ENCODE data around the gene FLOT1. TPM values are rescaled to one million over a fixed set of nuclear protein-coding genes. Genes with fewer than 3 reads are reported as not detected.

Gene FLOT1
- total and polyA plus RNA-seq, 2 of the 4 experiments (the other 2 are of a cell fraction), result 96.2 to 162 TPM

DNA sequence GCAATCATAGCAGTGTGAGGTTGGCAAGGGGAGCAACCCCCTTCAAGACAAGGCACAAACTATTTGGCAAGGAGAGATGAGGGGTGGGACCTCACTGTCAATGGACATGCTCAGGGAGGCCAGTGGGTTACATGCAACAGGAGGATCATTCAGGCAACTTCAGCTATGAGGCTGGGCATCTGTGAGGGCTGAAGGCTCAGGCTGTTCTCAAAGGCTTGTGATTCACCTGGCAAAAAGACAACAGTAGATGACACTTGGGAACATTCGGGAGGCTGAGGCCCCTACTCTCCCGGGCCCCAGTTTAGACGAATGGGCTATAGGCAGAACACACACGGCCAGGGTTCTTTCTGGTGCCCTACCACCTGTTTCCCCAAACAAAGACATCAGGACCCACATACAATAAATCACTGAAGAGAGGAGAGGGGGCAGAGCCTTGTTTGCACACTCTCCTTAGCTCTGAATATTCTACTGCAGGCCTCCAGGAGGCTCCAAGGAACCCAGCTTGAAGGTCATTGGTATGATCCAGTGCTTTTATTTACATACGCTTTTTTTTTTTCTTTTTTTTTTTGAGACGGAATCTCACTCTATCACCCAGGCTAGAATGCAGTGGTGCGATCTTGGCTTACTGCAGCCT lies 14.4 kb downstream of the FLOT1 start:
- intact Hi-C loops (cut with micrococcal nuclease), result loop anchor here (1.0 kb wide), 2 partner anchors 149 to 359 kb away; no protein-coding TSS in a partner anchor
- peaks cover 6% of the 10 kb centered on the region; the same call in 1 of the 2 replicates for H3K9me1 ChIP-seq (ENCODE audit: insufficient read depth, low read length)
- in situ Hi-C loops (cut with MboI; ENCODE audit: low sequenced_read_pairs), result no loop called here
- ATAC-seq (ENCODE audit: low read depth), result peak; percentile 33
- 0 out of 4 replicates have a peak overlapping the region, but pooled peaks of 1 of the 2 experiments have one; percentile 30 for H4K8ac ChIP-seq (ENCODE audit: low read depth in 2 of 2, low read length in 2 of 2)
- H2AFZ ChIP-seq (replicated peaks; ENCODE audit: low read length, poor library complexity), result no peak overlapping the region
- H3K79me1 ChIP-seq (ENCODE audit: low read depth in 1 of 2, low read length in 2 of 2), result peaks cover 34 to 57% of the 10 kb centered on the region in 2 experiments
- H3K36me3 ChIP-seq (ENCODE audit: control insufficient read depth, insufficient read depth, low read length), result peaks cover 59% of the 10 kb centered on the region
- H4K91ac ChIP-seq (ENCODE audit: insufficient read depth, low read depth, low read length), result no peak overlapping the region; the same call in 1 of the 2 replicates
- dilution Hi-C loops (cut with HindIII; ENCODE audit: low sequenced_read_pairs, unreplicated experiment), result no loop called here
- TF ChIP-seq RAD21 (IDR thresholded peaks at IDR 0.05; ENCODE audit: low read length) (peak; percentile 45), SMC3 (IDR thresholded peaks at IDR 0.05; ENCODE audit: low read depth, low read length) (peak; percentile 50; the same call in 1 of the 2 replicates), MAZ (IDR thresholded peaks at IDR 0.05; ENCODE audit: borderline replicate concordance, low read depth, low read length) (no peak)
- TF ChIP-seq, protein P1, sequence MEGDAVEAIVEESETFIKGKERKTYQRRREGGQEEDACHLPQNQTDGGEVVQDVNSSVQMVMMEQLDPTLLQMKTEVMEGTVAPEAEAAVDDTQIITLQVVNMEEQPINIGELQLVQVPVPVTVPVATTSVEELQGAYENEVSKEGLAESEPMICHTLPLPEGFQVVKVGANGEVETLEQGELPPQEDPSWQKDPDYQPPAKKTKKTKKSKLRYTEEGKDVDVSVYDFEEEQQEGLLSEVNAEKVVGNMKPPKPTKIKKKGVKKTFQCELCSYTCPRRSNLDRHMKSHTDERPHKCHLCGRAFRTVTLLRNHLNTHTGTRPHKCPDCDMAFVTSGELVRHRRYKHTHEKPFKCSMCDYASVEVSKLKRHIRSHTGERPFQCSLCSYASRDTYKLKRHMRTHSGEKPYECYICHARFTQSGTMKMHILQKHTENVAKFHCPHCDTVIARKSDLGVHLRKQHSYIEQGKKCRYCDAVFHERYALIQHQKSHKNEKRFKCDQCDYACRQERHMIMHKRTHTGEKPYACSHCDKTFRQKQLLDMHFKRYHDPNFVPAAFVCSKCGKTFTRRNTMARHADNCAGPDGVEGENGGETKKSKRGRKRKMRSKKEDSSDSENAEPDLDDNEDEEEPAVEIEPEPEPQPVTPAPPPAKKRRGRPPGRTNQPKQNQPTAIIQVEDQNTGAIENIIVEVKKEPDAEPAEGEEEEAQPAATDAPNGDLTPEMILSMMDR (conservative IDR thresholded peaks at IDR 0.05; ENCODE audit: low read depth, low read length), result peak; percentile 50
- H2BK120ac ChIP-seq (ENCODE audit: low read depth, low read length), result no peak overlapping the region
- no peak overlapping the region for H3K56ac ChIP-seq (ENCODE audit: extremely low read depth, insufficient read depth, low read length)
- no CpG with 5 or more reads among the region's 7 CpGs for WGBS, 2 experiments (ENCODE audit: extremely low coverage in 2 of 2, insufficient read length in 1 of 2)
- peak overlapping the region; percentile 15 for H2BK5ac ChIP-seq (ENCODE audit: low read depth, low read length, poor library complexity, severe bottlenecking)
- peaks cover 45% of the 10 kb centered on the region for H4K20me1 ChIP-seq (ENCODE audit: insufficient read depth, low read length)
- H3K23ac ChIP-seq (ENCODE audit: low read depth, low read length), result peak overlapping the region; percentile 25; the same call in 1 of the 2 replicates
- H3K4me2 ChIP-seq (ENCODE audit: low read depth, low read length), result no peak overlapping the region
- H3K4ac ChIP-seq (ENCODE audit: low read depth, low read length), result no peak overlapping the region
- no peak overlapping the region for H4K5ac ChIP-seq (ENCODE audit: low read depth, low read length)
- no peak overlapping the region for H2BK15ac ChIP-seq (ENCODE audit: low read depth, low read length)
- H2AK5ac ChIP-seq (ENCODE audit: low read depth, low read length), result peak overlapping the region; percentile 36; the same call in 1 of the 2 replicates
- no peaks in the 10 kb centered on the region for H3K9me3 ChIP-seq (ENCODE audit: control insufficient read depth, insufficient read depth, low read length)
- peak overlapping the region; percentile 2; the same call in 1 of the 2 replicates for H3K27ac ChIP-seq (ENCODE audit: insufficient read depth, low read length)
- ChIA-PET POLR2A (ENCODE audit: unreplicated experiment) (interaction anchor here (0.6 to 0.7 kb wide), 2 partner anchors 24 to 31 kb away, joined by 3 to 4 read pairs; no protein-coding TSS in a partner anchor), CTCF (interaction anchor here (0.6 to 0.7 kb wide), 3 partner anchors 9 to 54 kb away, joined by 3 to 5 read pairs (median 3); no protein-coding TSS in a partner anchor)
- no peak overlapping the region for H3K14ac ChIP-seq (replicated peaks; ENCODE audit: low read depth, low read length)
- no peak overlapping the region for H3K18ac ChIP-seq (ENCODE audit: low read depth, low read length)
- DNase-seq, result peak; percentile 71
- peak overlapping the region; percentile 39 for H2AK9ac ChIP-seq (replicated peaks; ENCODE audit: low read depth, low read length, poor library complexity)
- no peak overlapping the region for H3K4me3 ChIP-seq (ENCODE audit: insufficient read depth, low read depth, low read length)
- H3K27me3 ChIP-seq (ENCODE audit: control insufficient read depth, insufficient read depth, low read length), result no peaks in the 10 kb centered on the region
- BruUV-seq (replicated peaks), result no TSS peak
- peak overlapping the region; percentile 8; the same call in 1 of the 2 replicates for H2BK20ac ChIP-seq (ENCODE audit: low read depth, low read length)
- no peak overlapping the region for H3K9ac ChIP-seq (ENCODE audit: low read depth, low read length)
- H3K4me1 ChIP-seq (ENCODE audit: control insufficient read depth, insufficient read depth, low read length), result peaks cover 2% of the 10 kb centered on the region
